GM19351 (cell line): ENCODE measurements around the gene CALML4.

Experiments
- ATAC-seq: cut with Tn5 transposase; IDR thresholded peaks from one replicate; pipeline ENCODE4 v1.9.1; 2021; ENCODE audit warnings: mild to moderate bottlenecking, moderate library complexity; ENCODE audit not compliant: unreplicated experiment

CALML4 gene

DNA sequence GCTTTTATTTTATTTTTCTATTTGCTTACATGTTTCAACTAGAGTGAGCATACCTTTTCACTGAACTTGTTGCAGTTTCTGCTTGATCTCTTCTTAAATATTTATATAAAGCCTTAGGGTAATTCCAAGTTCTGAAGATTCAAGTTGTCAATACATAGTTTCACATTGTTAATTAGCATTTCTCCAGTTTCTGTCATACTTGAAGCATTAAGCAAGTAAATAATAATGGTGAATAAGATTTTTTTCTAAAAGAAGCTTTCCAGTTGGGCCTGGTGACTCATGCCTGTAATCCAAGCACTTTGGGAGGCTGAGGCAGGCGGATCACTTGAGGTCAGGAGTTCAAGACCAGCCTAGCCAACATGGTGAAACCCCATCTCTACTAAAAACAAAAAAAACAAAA lies 53.9 kb downstream of the CALML4 start:
- ATAC-seq: no peak

DNA sequence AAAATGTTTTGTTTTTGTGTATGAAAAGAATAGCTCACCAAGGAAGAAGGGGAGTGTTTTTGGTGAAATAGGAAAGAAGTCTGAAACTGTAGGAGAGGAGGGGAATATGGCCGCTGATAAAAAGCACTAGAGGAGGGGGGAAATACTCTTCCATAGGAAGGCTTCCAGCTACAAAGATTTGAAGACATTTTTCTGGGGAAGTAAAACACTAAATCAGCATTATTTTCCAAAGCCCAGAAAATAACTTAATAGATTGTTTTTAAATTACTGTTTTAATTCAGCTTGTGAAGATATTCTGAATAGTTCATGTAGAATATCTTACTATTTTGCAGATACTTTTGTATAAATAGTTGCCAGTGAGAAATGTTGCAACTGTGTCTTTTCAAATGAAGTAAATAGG lies 54.9 kb downstream of the CALML4 start:
- ATAC-seq: no peak

DNA sequence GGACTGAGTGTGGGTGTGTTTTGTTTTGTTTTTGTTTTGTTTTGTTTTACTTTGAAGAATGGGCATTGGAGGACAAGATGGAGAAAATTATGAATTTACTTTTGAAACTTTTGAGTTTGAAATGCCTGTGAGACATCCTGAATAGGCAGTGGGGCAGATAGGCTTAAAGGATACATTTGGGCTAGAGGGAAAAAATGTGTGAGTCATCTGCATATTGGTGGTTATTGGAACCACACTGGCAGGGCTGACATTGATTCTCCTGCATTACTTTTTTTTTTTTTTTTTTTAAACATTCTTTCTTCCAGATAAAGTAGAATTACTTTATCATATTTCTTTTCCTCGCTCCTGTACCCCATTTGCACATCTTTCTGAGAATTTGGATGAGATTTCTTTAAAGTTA lies 56.1 kb downstream of the CALML4 start:
- ATAC-seq: no peak

DNA sequence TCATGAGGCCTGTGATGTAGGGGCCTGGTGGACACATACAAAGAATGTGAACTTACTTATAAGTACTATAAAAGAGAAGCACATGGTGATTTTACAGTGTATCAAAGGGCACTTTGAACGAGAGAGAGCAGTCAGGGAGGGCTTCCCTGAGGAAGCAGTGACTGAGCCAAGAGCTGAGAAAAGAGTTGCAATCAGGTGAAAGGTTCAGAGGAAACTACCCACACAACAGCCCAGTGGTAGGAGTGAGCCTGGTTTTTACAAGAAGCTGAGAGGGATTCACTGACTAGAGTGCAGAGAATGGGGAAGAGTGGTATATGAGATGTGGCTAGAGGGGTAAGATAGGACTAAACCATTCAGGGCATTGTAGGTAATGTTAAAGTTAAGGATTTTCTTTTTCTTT lies 57.1 kb downstream of the CALML4 start:
- no peak for ATAC-seq

DNA sequence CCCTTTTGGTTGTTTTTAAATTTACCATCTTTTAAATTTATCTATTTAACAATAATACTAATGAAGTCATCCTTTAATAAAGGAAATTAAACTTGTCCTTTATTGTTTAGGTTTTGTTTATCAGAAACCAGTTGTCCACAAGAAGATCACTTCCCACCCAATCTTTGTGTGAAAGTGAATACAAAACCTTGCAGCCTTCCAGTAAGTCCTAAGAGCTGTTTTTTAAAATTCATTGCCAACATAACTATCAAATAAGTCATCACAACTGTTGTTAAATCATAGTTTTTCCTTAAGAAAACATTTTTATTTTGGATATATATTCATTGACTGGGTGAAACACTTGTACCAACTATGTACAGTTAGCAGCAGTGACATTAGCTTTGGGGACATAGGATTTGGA lies 59.4 kb downstream of the CALML4 start:
- ATAC-seq: no peak

DNA sequence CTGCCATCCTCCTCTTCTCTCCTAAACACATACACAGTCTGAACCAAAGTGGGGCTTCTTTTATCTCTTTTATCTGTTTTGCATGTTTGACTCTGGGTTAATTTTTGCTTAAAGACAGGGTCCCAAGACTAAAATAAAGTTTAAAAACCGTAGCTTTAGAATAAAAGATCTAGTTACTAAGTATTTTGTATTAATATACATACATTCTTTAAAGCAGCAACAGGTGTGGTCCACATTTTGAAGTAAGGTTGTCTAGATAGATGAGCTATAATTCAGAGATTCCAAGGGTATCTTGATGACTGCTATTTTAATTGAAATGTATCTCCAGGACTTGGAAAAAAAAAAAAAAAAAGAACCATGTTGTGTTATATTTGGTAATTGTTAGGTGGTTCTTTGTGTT lies 61.3 kb downstream of the CALML4 start:
- ATAC-seq: no peak

DNA sequence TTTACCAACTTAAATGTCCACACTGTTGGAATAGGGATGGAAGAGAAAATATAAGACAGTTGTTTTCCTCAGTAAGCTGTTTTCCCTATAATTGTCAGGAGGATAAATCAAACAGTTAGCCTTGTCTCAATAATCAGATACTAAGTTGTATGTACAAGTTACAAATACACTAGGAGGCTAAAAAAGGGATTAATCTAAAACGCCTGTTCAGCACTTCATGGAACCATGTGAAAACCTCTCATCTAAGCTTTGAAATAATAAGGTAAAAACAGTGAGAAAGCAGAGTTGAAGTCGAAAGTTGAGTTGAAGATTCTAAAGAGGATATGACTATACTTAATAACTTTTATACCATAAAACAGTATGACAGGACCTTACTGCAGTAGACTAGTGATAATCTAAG lies 62.0 kb downstream of the CALML4 start:
- ATAC-seq: no peak
